Measurements from ENCODE around the gene CSAD. TPM values are rescaled to one million over a fixed set of nuclear protein-coding genes. Genes with fewer than 3 reads are reported as not detected.

The CSAD gene
- total and polyA plus RNA-seq, 4 donors = 21.7 to 48.8 (median 33.3) TPM

- Histone ChIP-seq H3K4me3 (no peak overlapping the region), H3K4me1 (ENCODE audit: control insufficient read depth in 5 of 5, insufficient read depth in 5 of 5, low read length in 5 of 5) (peaks cover 0 to 34% (median 21%) of the 10 kb centered on the region in 5 donors), H3K9ac (ENCODE audit: insufficient read depth in 1 of 2, low read length in 2 of 2) (no peak overlapping the region), H3K36me3 (ENCODE audit: control insufficient read depth in 4 of 4, insufficient read depth in 4 of 4, low read length in 4 of 4) (peaks cover 0 to 31% (median 29%) of the 10 kb centered on the region in 4 donors), H3K9me3 (ENCODE audit: control insufficient read depth in 4 of 4, insufficient read depth in 3 of 4, low read length in 3 of 4) (no peaks in the 10 kb centered on the region), H3K27me3 (ENCODE audit: control insufficient read depth in 3 of 3, insufficient read depth in 3 of 3, low read length in 2 of 3) (no peaks in the 10 kb centered on the region), H3K27ac (ENCODE audit: low read depth in 1 of 2, low read length in 1 of 2) (peak overlapping the region; percentile 24 to 57)
- DNase-seq = no peak
- no peak for ATAC-seq (ENCODE audit: insufficient read depth, low FRiP score)
- WGBS, 2 donors = 78 to 83% methylated on average over 5 of the region's 5 CpGs
- TF ChIP-seq CTCF (IDR thresholded peaks at IDR 0.05; ENCODE audit: control extremely low read depth, extremely low read depth) = no peak
These were observed 33.5 kb upstream of the CSAD start for GRCh38 chr12:53214221-53214620.

GRCh38 chr12:53213348-53213747, 32.6 kb upstream of the CSAD start:
- H3K9ac ChIP-seq (ENCODE audit: insufficient read depth in 1 of 2, low read length in 2 of 2) = no peak overlapping the region
- ATAC-seq (ENCODE audit: insufficient read depth, low FRiP score) (peak; percentile 51), DNase-seq (peak; percentile 80 to 86 (median 83))
- 13 to 16% methylated on average over 14 of the region's 14 CpGs for WGBS, 2 donors
- H3K27ac ChIP-seq (ENCODE audit: low read depth in 1 of 2, low read length in 1 of 2) = no peak overlapping the region
- peak; percentile 91 for TF ChIP-seq CTCF (IDR thresholded peaks at IDR 0.05; ENCODE audit: control extremely low read depth, extremely low read depth)
- no peaks in the 10 kb centered on the region for H3K27me3 ChIP-seq (ENCODE audit: control insufficient read depth in 3 of 3, insufficient read depth in 3 of 3, low read length in 2 of 3)
- no peak overlapping the region for H3K4me3 ChIP-seq
- H3K4me1 ChIP-seq (ENCODE audit: control insufficient read depth in 5 of 5, insufficient read depth in 5 of 5, low read length in 5 of 5) = peaks cover 0 to 36% (median 24%) of the 10 kb centered on the region in 5 donors
- H3K9me3 ChIP-seq (ENCODE audit: control insufficient read depth in 4 of 4, insufficient read depth in 3 of 4, low read length in 3 of 4) = no peaks in the 10 kb centered on the region
- peaks cover 0 to 31% (median 29%) of the 10 kb centered on the region in 4 donors for H3K36me3 ChIP-seq (ENCODE audit: control insufficient read depth in 4 of 4, insufficient read depth in 4 of 4, low read length in 4 of 4)

DNA sequence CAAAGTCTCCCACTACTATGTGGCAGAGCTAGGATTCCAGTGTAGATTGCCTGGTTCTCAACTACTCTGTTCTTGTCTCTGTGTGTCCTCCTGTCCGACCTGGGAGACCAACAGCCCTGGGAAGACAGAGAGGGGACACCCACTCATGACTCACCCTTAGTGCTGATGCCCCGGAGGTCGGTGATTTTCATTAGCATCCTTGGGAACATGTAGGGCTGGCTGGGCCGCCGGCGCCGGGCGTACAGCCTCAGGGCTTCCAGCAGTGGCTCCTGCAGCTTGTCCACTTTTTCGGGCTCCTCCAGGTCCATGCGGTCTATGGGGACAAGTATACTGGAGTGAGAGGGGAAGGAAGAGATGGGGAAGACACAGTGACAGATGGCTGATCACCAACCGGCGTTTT, 32.2 kb upstream of the CSAD start:
- Histone ChIP-seq H3K27me3 (ENCODE audit: control insufficient read depth in 3 of 3, insufficient read depth in 3 of 3, low read length in 2 of 3) (no peaks in the 10 kb centered on the region), H3K4me1 (ENCODE audit: control insufficient read depth in 5 of 5, insufficient read depth in 5 of 5, low read length in 5 of 5) (peaks cover 0 to 32% (median 20%) of the 10 kb centered on the region in 5 donors), H3K36me3 (ENCODE audit: control insufficient read depth in 4 of 4, insufficient read depth in 4 of 4, low read length in 4 of 4) (peaks cover 0 to 31% (median 29%) of the 10 kb centered on the region in 4 donors), H3K4me3 (no peak overlapping the region), H3K9me3 (ENCODE audit: control insufficient read depth in 4 of 4, insufficient read depth in 3 of 4, low read length in 3 of 4) (no peaks in the 10 kb centered on the region), H3K9ac (ENCODE audit: insufficient read depth in 1 of 2, low read length in 2 of 2) (no peak overlapping the region), H3K27ac (ENCODE audit: low read depth in 1 of 2, low read length in 1 of 2) (no peak overlapping the region)
- no peak for TF ChIP-seq CTCF (IDR thresholded peaks at IDR 0.05; ENCODE audit: control extremely low read depth, extremely low read depth)
- WGBS, 2 donors = 60 to 67% methylated on average over 12 of the region's 12 CpGs
- ATAC-seq (ENCODE audit: insufficient read depth, low FRiP score) (no peak), DNase-seq (no peak)

All from lung (tissue), 12 donors.